Endothelial cell of umbilical vein (primary cell): Measurements from ENCODE around the gene CAMSAP1. TPM values are rescaled to one million over a fixed set of nuclear protein-coding genes. Genes with fewer than 3 reads are reported as not detected.

ENCODE experiments used
- BruUV-seq: library from RNA; stranded (reverse); fragments of 400-500 nt; replicated peaks from 2 replicates; lab custom pipeline; 2021; lab: Mats Ljungman, UMichigan
- CTCF ChIA-PET: fragments of 300-600, 350-600 bp; sonication (Branson Sonifier 250); formaldehyde crosslinking; loops from one replicate; lab custom pipeline; 2021; ENCODE audit warnings: antibody characterized with exemption, inconsistent platforms; lab: Charles Lee
- POLR2A ChIA-PET: fragments of 300-600, 350-600 bp; sonication (Branson Sonifier 250); formaldehyde crosslinking; loops from one replicate; lab custom pipeline; 2021; ENCODE audit warnings: antibody characterized with exemption, inconsistent platforms; lab: Charles Lee
- DNase-seq: peaks from one replicate; pipeline ENCODE4 v3.0.0-alpha.2; 2011; ENCODE audit warnings: low read depth, low spot score
- FAIRE-seq: peaks from 2 replicates; lab custom pipeline; 2011; peaks lifted over from hg19 to GRCh38; lab: Jason Lieb, UNC
- H2AFZ ChIP-seq: 2 replicates; pipeline ENCODE4 v1.6.0; 2012; ENCODE audit warnings: low read depth, low read length, control low read depth, inconsistent platforms
- H3K27ac ChIP-seq: 2 replicates; pipeline ENCODE4 v1.5.1; 2011; ENCODE audit warnings: low read depth, mild to moderate bottlenecking, control low read depth, low read length, moderate library complexity; ENCODE audit not compliant: insufficient read depth
- H3K27me3 ChIP-seq, 2 experiments: 2 replicates each; pipeline versions ENCODE4 v1.6.0 to v1.6.1; 2011; ENCODE audit warnings: low read length in 2 of 2, mixed read lengths in 1 of 2; ENCODE audit not compliant: control insufficient read depth in 2 of 2, insufficient read depth in 2 of 2
- H3K36me3 ChIP-seq, 2 experiments: 2 replicates in 1 of 2; 3 replicates in 1 of 2; pipeline ENCODE4 v1.5.1; 2011; ENCODE audit warnings: low read length in 2 of 2, mild to moderate bottlenecking in 1 of 2, moderate library complexity in 1 of 2; ENCODE audit not compliant: control insufficient read depth in 2 of 2, insufficient read depth in 2 of 2; ENCODE audit errors: extremely low read depth in 1 of 2
- H3K4me1 ChIP-seq: 3 replicates; pipeline ENCODE4 v1.5.1; 2011; ENCODE audit warnings: mild to moderate bottlenecking, low read length; ENCODE audit not compliant: control insufficient read depth, insufficient read depth; ENCODE audit errors: extremely low read depth
- H3K4me2 ChIP-seq: 2 replicates; pipeline ENCODE4 v1.6.1; 2011; ENCODE audit warnings: low read length, control low read depth, mixed read lengths; ENCODE audit not compliant: insufficient read depth
- H3K4me3 ChIP-seq, 3 experiments: fragments of 200-600 bp in 1 of 3; sonication (generic), shearing (Covaris generic) in 1 of 3; replicated peaks in 1 of 3; 2 replicates each; pipeline ENCODE4 v1.5.1; 2011 to 2016; ENCODE audit warnings: control low read depth in 3 of 3, low read length in 3 of 3, mild to moderate bottlenecking in 2 of 3, inconsistent platforms in 1 of 3, low read depth in 1 of 3, moderate library complexity in 1 of 3; ENCODE audit not compliant: insufficient read depth in 1 of 3
- H3K79me2 ChIP-seq: 2 replicates; pipeline ENCODE4 v1.6.0; 2012; ENCODE audit warnings: low read length, inconsistent platforms; ENCODE audit not compliant: control insufficient read depth, insufficient read depth
- H3K9ac ChIP-seq: replicated peaks from 2 replicates; pipeline ENCODE3; 2011; ENCODE audit warnings: low read length, control low read depth; ENCODE audit not compliant: insufficient read depth; ENCODE audit errors: extremely low read depth
- H3K9me1 ChIP-seq: replicated peaks from 3 replicates; pipeline ENCODE4 v1.6.0; 2011; ENCODE audit warnings: mild to moderate bottlenecking, low read length; ENCODE audit not compliant: control insufficient read depth, insufficient read depth; ENCODE audit errors: extremely low read depth
- H3K9me3 ChIP-seq: replicated peaks from 2 replicates; pipeline ENCODE4 v1.5.1; 2012; ENCODE audit warnings: low read length, inconsistent platforms; ENCODE audit not compliant: control insufficient read depth, insufficient read depth
- H4K20me1 ChIP-seq: replicated peaks from 2 replicates; pipeline ENCODE3; 2011; ENCODE audit warnings: mild to moderate bottlenecking, low read length; ENCODE audit not compliant: control insufficient read depth, insufficient read depth; ENCODE audit errors: extremely low read depth
- CTCF ChIP-seq, 2 donors: IDR thresholded peaks; 1 replicate in 1 of 2; 2 replicates in 1 of 2; pipeline ENCODE4 v1.5.1; 2011; ENCODE audit warnings: low read length in 2 of 2, mild to moderate bottlenecking in 2 of 2, moderate library complexity in 2 of 2, control low read depth in 1 of 2, inconsistent platforms in 1 of 2, low read depth in 1 of 2; ENCODE audit not compliant: insufficient read depth in 1 of 2; ENCODE audit errors: extremely low read depth in 1 of 2
- EZH2 ChIP-seq: IDR thresholded peaks from 2 replicates; pipeline ENCODE4 v1.6.1; 2012; ENCODE audit warnings: borderline replicate concordance, low read depth, mild to moderate bottlenecking, moderate library complexity, low read length, inconsistent platforms; ENCODE audit not compliant: severe bottlenecking
- FOS ChIP-seq: IDR thresholded peaks from 2 replicates; pipeline ENCODE4 v1.6.1; 2011; ENCODE audit warnings: mild to moderate bottlenecking, low read length, moderate library complexity, borderline replicate concordance; ENCODE audit not compliant: insufficient read depth
- GATA2 ChIP-seq: IDR thresholded peaks from 2 replicates; pipeline ENCODE4 v1.7.0; 2011; ENCODE audit warnings: low read depth, mild to moderate bottlenecking, moderate library complexity, mixed read lengths, low read length; ENCODE audit not compliant: insufficient read length, insufficient read depth
- JUN ChIP-seq: IDR thresholded peaks from 2 replicates; pipeline ENCODE4 v1.6.1; 2011; ENCODE audit warnings: borderline replicate concordance, low read depth; ENCODE audit not compliant: insufficient read length, insufficient read depth
- MYC ChIP-seq: IDR thresholded peaks from one replicate; pipeline ENCODE4 v1.6.1; 2011; ENCODE audit warnings: mild to moderate bottlenecking, low read depth, low read length
- POLR2A ChIP-seq: IDR thresholded peaks from 2 replicates; pipeline ENCODE4 v1.6.1; 2012; ENCODE audit warnings: low read depth, mild to moderate bottlenecking, control low read depth, low read length
- POLR2AphosphoS5 ChIP-seq: IDR thresholded peaks from 2 replicates; pipeline ENCODE4 v1.6.1; 2012; ENCODE audit warnings: low read depth, mild to moderate bottlenecking, control low read depth, low read length, moderate library complexity; ENCODE audit not compliant: insufficient read depth
- dilution Hi-C: fragments of 300-500 bp; cut with MboI; formaldehyde crosslinking; loops from one replicate; pipeline ENCODE4 v1.15.0; 2019; ENCODE audit warnings: low sequenced_read_pairs; ENCODE audit not compliant: extremely low pct_ligation_motif_present
- intact Hi-C: fragments of 100-400 bp; cut with micrococcal nuclease; formaldehyde crosslinking; loops from one replicate; pipeline ENCODE4 v1.10.0; 2022
- polyA plus RNA-seq, 4 experiments: library from polyadenylated mRNA; depleted of rRNA in 3 of 4; stranded (reverse) in 3 of 4; unstranded in 1 of 4; fragments of >200 nt; gene quantifications; 2 replicates each; pipeline versions ENCODE4 v1.2.1 to v1.2.3, GENCODE V29; 2011 to 2012; ENCODE audit warnings: missing spikeins in 1 of 4
- total RNA-seq: library from RNA; stranded (reverse); gene quantifications from 2 replicates; pipeline ENCODE4 v1.2.3, GENCODE V29; 2021
- TF ChIP-seq, protein P1 (sequence below): IDR thresholded peaks from 2 replicates; pipeline ENCODE4 v1.6.1; 2011; ENCODE audit not compliant: insufficient read depth, insufficient read length

The CAMSAP1 gene
- total and polyA plus RNA-seq, 2 donors (not counting 3 experiments of a cell fraction or from before 2014, with no cell fraction given), result 8.1 to 25.5 TPM

GRCh38 chr9:135851748-135852147, 55.6 kb downstream of the CAMSAP1 start:
- Histone ChIP-seq H3K36me3 (peaks cover 0 to 12% of the 10 kb centered on the region in 2 experiments), H3K27ac (no peak overlapping the region), H3K9ac (no peak overlapping the region), H3K9me3 (no peaks in the 10 kb centered on the region), H3K4me2 (no peak overlapping the region), H3K4me1 (peaks cover 12% of the 10 kb centered on the region), H2AFZ (no peak overlapping the region), H3K27me3 (no peaks in the 10 kb centered on the region), H3K4me3 (no peak overlapping the region), H4K20me1 (no peaks in the 10 kb centered on the region), H3K9me1 (no peaks in the 10 kb centered on the region), H3K79me2 (peaks cover 9% of the 10 kb centered on the region)
- POLR2A ChIA-PET, result no interaction called here
- TF ChIP-seq CTCF (IDR thresholded peaks at IDR 0.05; ENCODE audit: extremely low read depth in 1 of 2, insufficient read depth in 1 of 2, low read depth in 1 of 2, low read length in 2 of 2), result no peak
- no peak for TF ChIP-seq POLR2AphosphoS5
- no peak for TF ChIP-seq MYC
- TF ChIP-seq, protein P1, sequence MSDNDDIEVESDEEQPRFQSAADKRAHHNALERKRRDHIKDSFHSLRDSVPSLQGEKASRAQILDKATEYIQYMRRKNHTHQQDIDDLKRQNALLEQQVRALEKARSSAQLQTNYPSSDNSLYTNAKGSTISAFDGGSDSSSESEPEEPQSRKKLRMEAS, result no peak
- TF ChIP-seq EZH2, result no peak
- TF ChIP-seq GATA2, result no peak
- no peak for TF ChIP-seq POLR2A
- no peak for TF ChIP-seq JUN
- TF ChIP-seq FOS, result no peak
- no TSS peak for BruUV-seq
- CTCF ChIA-PET, result no interaction called here
- dilution Hi-C loops (no loop called here), intact Hi-C loops (no loop called here)
- FAIRE-seq (no peak), DNase-seq (no peak)
